Hepatocyte (in vitro differentiated cells): ENCODE measurements around the gene NFE2. TPM values are rescaled to one million over a fixed set of nuclear protein-coding genes. Genes with fewer than 3 reads are reported as not detected.
A peak's percentile ranks its signal among the peaks of the same experiment; 100 is the strongest.

ENCODE experiments used
- DNase-seq: peaks from one replicate; pipeline ENCODE4 v3.0.0-alpha.2; 2016; ENCODE audit warnings: low spot score
- H2AFZ ChIP-seq: fragments of 200-600 bp; sonication (generic); 2 replicates; pipeline ENCODE4 v1.6.0; 2016; ENCODE audit warnings: antibody characterized with exemption, mild to moderate bottlenecking
- H3K27ac ChIP-seq: fragments of 200-600 bp; sonication (generic); 2 replicates; pipeline ENCODE4 v1.5.1; 2016; ENCODE audit warnings: mild to moderate bottlenecking
- H3K27me3 ChIP-seq: fragments of 200-600 bp; sonication (generic); 2 replicates; pipeline ENCODE4 v1.6.1; 2016
- H3K36me3 ChIP-seq: fragments of 200-600 bp; sonication (generic); replicated peaks from 2 replicates; pipeline ENCODE4 v1.5.1; 2016; ENCODE audit warnings: low read depth; ENCODE audit not compliant: insufficient read depth
- H3K4me1 ChIP-seq: fragments of 200-600 bp; sonication (generic); 2 replicates; pipeline ENCODE4 v1.5.1; 2016; ENCODE audit warnings: mild to moderate bottlenecking, moderate library complexity; ENCODE audit not compliant: insufficient read depth
- H3K4me2 ChIP-seq: fragments of 200-600 bp; sonication (generic); 2 replicates; pipeline ENCODE4 v1.6.0; 2016
- H3K4me3 ChIP-seq: fragments of 200-600 bp; sonication (generic); 2 replicates; pipeline ENCODE4 v1.5.1; 2016; ENCODE audit warnings: mild to moderate bottlenecking
- H3K79me2 ChIP-seq: fragments of 200-600 bp; sonication (generic); 2 replicates; pipeline ENCODE4 v1.6.0; 2017; ENCODE audit warnings: mild to moderate bottlenecking
- H3K9me2 ChIP-seq: fragments of 200-600 bp; sonication (generic); replicated peaks from 2 replicates; pipeline ENCODE4 v1.6.0; 2017; ENCODE audit warnings: mild to moderate bottlenecking; ENCODE audit not compliant: insufficient read depth
- H3K9me3 ChIP-seq: fragments of 200-600 bp; sonication (generic); 2 replicates; pipeline ENCODE4 v1.5.1; 2016; ENCODE audit warnings: low read depth, mild to moderate bottlenecking
- H4K20me1 ChIP-seq: fragments of 200-600 bp; sonication (generic); 2 replicates; pipeline ENCODE4 v1.6.0; 2016; ENCODE audit warnings: mild to moderate bottlenecking; ENCODE audit not compliant: insufficient read depth, poor library complexity, severe bottlenecking
- EZH2 ChIP-seq: fragments of 200-600 bp; sonication (generic); IDR thresholded peaks from 2 replicates; pipeline ENCODE4 v1.6.1; 2016; ENCODE audit warnings: antibody characterized with exemption, mild to moderate bottlenecking, borderline replicate concordance
- EZH2phosphoT487 ChIP-seq: fragments of 200-600 bp; sonication (generic); IDR thresholded peaks from one replicate; pipeline ENCODE4 v1.6.1; 2018; ENCODE audit warnings: antibody characterized with exemption, mild to moderate bottlenecking, low read depth, moderate library complexity; ENCODE audit not compliant: unreplicated experiment, severe bottlenecking
- WGBS: methylation state at CpG from one replicate; pipeline ENCODE4 v1.1.6; 2016; ENCODE audit warnings: low lambda C conversion rate; ENCODE audit errors: missing lambda C conversion rate; 5-methylcytosine and 5-hydroxymethylcytosine counted together
- polyA plus RNA-seq: library from polyadenylated mRNA; unstranded; fragments of >200 nt; fragmentation: Nextera tagmentation; extraction: Ambion mirVana; gene quantifications from 2 replicates; pipeline ENCODE4 v1.2.1, GENCODE V29; 2016
- total RNA-seq: library from RNA; depleted of rRNA; stranded (reverse); fragments of >200 nt; gene quantifications from 2 replicates; pipeline ENCODE4 v1.2.3, GENCODE V29; 2014
- TF ChIP-seq, protein P1 (sequence below): fragments of 200-600 bp; sonication (generic); IDR thresholded peaks from 2 replicates; pipeline ENCODE4 v1.5.1; 2016; ENCODE audit warnings: antibody characterized with exemption, mild to moderate bottlenecking; ENCODE audit not compliant: poor library complexity

Gene NFE2
- total and polyA plus RNA-seq, 2 experiments from 2014 or later, result 0.83 TPM; not detected in 1

- H3K9me3 ChIP-seq, result no peaks in the 10 kb centered on the region
- TF ChIP-seq, protein P1, sequence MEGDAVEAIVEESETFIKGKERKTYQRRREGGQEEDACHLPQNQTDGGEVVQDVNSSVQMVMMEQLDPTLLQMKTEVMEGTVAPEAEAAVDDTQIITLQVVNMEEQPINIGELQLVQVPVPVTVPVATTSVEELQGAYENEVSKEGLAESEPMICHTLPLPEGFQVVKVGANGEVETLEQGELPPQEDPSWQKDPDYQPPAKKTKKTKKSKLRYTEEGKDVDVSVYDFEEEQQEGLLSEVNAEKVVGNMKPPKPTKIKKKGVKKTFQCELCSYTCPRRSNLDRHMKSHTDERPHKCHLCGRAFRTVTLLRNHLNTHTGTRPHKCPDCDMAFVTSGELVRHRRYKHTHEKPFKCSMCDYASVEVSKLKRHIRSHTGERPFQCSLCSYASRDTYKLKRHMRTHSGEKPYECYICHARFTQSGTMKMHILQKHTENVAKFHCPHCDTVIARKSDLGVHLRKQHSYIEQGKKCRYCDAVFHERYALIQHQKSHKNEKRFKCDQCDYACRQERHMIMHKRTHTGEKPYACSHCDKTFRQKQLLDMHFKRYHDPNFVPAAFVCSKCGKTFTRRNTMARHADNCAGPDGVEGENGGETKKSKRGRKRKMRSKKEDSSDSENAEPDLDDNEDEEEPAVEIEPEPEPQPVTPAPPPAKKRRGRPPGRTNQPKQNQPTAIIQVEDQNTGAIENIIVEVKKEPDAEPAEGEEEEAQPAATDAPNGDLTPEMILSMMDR, result no peak
- TF ChIP-seq EZH2phosphoT487 (no peak), EZH2 (no peak)
- no peaks in the 10 kb centered on the region for H3K9me2 ChIP-seq
- H4K20me1 ChIP-seq, result peaks cover 43% of the 10 kb centered on the region
- peak within 1 kb of the TSS; percentile 92 for H3K27ac ChIP-seq
- WGBS, result 1% methylated on average over 48 of the region's 48 CpGs
- peaks cover 77% of the 10 kb centered on the region for H3K79me2 ChIP-seq
- peak; percentile 99 for DNase-seq
- H3K36me3 ChIP-seq, result no peaks in the 10 kb centered on the region
- no peak within 1 kb of the TSS for H2AFZ ChIP-seq
- H3K4me3 ChIP-seq, result peak within 1 kb of the TSS; percentile 58
- H3K4me2 ChIP-seq, result peak within 1 kb of the TSS; percentile 94
- no peaks in the 10 kb centered on the region for H3K27me3 ChIP-seq
- peaks cover 37% of the 10 kb centered on the region for H3K4me1 ChIP-seq
Observed at GRCh38 chr12:54280468-54281260, 20.2 kb downstream of the NFE2 start, which contains the start of gene HNRNPA1. Gene HNRNPA1 (plus strand): TSS chr12:54280726. CDS start chr12:54280808, 82 bp downstream.

DNA sequence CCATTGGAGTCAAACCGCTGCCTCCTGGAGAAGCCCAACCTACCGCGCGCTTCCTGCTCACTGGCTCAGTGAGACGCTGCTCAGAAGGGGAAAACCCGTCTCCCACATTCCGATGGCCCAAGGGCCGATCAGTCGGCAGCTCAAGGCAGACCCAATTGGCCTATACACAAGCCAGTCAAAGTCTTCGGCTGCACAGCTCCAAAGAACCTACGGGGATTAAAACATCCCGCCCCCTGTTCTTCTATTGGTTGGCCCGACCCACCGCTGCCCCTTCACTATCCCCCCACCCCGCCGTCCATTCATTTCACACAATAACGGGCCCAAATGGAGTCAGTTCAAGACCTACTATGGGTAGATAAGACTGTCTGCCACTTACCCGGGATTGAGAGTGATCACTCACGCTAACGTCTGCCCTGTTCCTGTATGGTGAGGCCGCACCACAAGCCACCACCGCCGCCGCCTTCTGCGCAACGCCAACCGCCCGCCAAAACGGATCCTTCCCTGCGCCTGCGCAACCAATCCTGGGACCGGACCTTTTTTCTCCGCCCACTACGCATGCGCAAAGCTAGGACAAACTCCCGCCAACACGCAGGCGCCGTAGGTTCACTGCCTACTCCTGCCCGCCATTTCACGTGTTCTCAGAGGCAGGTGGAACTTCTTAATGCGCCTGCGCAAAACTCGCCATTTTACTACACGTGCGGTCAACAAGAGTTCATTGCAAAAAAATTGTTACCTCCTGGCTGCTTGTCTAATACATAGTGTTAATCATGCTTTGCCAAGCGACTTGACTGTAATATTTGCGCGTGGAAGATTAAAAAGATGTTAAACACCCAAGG, 21.0 kb downstream of the NFE2 start, which contains the start of gene CBX5:
Gene CBX5 (minus strand): TSS at position 491 of the 836 bp plus-strand sequence. CDS start 22,472 bp downstream, outside the sequence.
- Histone ChIP-seq H3K36me3 (no peaks in the 10 kb centered on the region), H3K79me2 (peaks cover 78% of the 10 kb centered on the region), H3K27me3 (no peaks in the 10 kb centered on the region), H2AFZ (peak within 1 kb of the TSS; percentile 3), H3K4me1 (peaks cover 31% of the 10 kb centered on the region), H3K27ac (peak within 1 kb of the TSS; percentile 92), H3K4me3 (peak within 1 kb of the TSS; percentile 58), H3K9me3 (no peaks in the 10 kb centered on the region), H3K9me2 (no peaks in the 10 kb centered on the region), H4K20me1 (peaks cover 36% of the 10 kb centered on the region), H3K4me2 (peak within 1 kb of the TSS; percentile 94)
- TF ChIP-seq, protein P1, result no peak
- no peak for TF ChIP-seq EZH2
- no peak for TF ChIP-seq EZH2phosphoT487
- DNase-seq, result peak; percentile 100
- 1% methylated on average over 47 of the region's 49 CpGs for WGBS

DNA sequence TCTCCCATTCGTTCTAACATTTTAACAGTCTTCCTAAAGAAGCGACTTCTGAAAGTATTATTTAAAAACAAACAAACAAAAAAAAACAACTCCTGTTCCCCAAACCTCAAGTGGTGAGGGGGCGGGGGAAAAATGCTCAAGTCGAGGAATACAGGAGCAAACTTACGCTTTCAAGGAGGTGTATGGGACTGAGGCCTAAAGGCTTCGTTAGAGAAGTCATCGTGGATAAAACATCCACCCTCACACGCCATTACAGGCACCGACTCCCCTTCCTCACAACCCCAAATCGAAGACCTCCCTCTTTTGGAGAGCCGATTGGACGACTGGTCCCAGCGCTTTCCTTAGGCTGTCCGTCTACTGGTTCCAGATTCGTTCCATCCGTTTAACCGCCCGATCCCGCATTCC, 21.6 kb downstream of the NFE2 start:
- Histone ChIP-seq H4K20me1 (peaks cover 32% of the 10 kb centered on the region), H2AFZ (peak overlapping the region; percentile 3)
- 2% methylated on average over 18 of the region's 19 CpGs for WGBS

More for the DNA sequence above, 21.6 kb downstream of the NFE2 start:
- no peaks in the 10 kb centered on the region for H3K36me3 ChIP-seq
- H3K79me2 ChIP-seq, result peaks cover 82% of the 10 kb centered on the region
- peaks cover 30% of the 10 kb centered on the region for H3K4me1 ChIP-seq
- H3K4me3 ChIP-seq, result peak overlapping the region; percentile 50
- no peaks in the 10 kb centered on the region for H3K9me3 ChIP-seq
- peak overlapping the region; percentile 87 for H3K27ac ChIP-seq
- peak overlapping the region; percentile 79 for H3K4me2 ChIP-seq
- DNase-seq, result no peak
- no peaks in the 10 kb centered on the region for H3K27me3 ChIP-seq
- no peaks in the 10 kb centered on the region for H3K9me2 ChIP-seq
- no peak for TF ChIP-seq EZH2phosphoT487
- no peak for TF ChIP-seq EZH2
- TF ChIP-seq, protein P1, result no peak
